Head of caudate nucleus (tissue), 42 donors: Measurements from ENCODE around the gene NFKBIE.

Experiments
- DNase-seq, 42 donors: peaks; one replicate each; pipeline versions ENCODE4 v3.0.0 to v3.0.0-alpha.2; 2020 to 2021; ENCODE audit warnings: mixed read lengths in 7 of 42
- intact Hi-C: fragments of 100-400 bp; cut with DNase I; formaldehyde crosslinking; loops from one replicate; pipeline ENCODE4 v1.15.0; 2022

Gene NFKBIE

GRCh38 chr6:44264154-44265006, 971 bp downstream of the NFKBIE start:
- peak in 9 of 42 donors; percentile 25 to 54 (median 39) for DNase-seq
- intact Hi-C loops: loop anchor here (5.0 kb wide), 2 partner anchors 48 to 73 kb away; partner anchors contain the start of gene AARS2

- DNase-seq: no peak
- intact Hi-C loops: no loop called here
These were observed 1.8 kb downstream of the NFKBIE start for GRCh38 chr6:44263354-44264100.

- no peak for DNase-seq
- intact Hi-C loops: no loop called here
These were observed 2.6 kb downstream of the NFKBIE start for GRCh38 chr6:44262467-44263353.

GRCh38 chr6:44261581-44261980, 3.8 kb downstream of the NFKBIE start:
- intact Hi-C loops: no loop called here

GRCh38 chr6:44260451-44261297, 4.7 kb downstream of the NFKBIE start:
- intact Hi-C loops: no loop called here

More at GRCh38 chr6:44261581-44261980, 3.8 kb downstream of the NFKBIE start:
- DNase-seq: no peak

GRCh38 chr6:44260011-44260410, 5.3 kb downstream of the NFKBIE start:
- no peak for DNase-seq
- intact Hi-C loops: no loop called here

More at GRCh38 chr6:44260451-44261297, 4.7 kb downstream of the NFKBIE start:
- no peak for DNase-seq

GRCh38 chr6:44258921-44259320, 6.4 kb downstream of the NFKBIE start:
- intact Hi-C loops: no loop called here
- DNase-seq: no peak

- DNase-seq: no peak
- intact Hi-C loops: no loop called here
These were observed 7.0 kb downstream of the NFKBIE start for GRCh38 chr6:44258325-44258863.

GRCh38 chr6:44257753-44258324, 7.5 kb downstream of the NFKBIE start:
- intact Hi-C loops: no loop called here
- DNase-seq: no peak

- peak; percentile 76 to 96 (median 91) for DNase-seq
- intact Hi-C loops: no loop called here
These were observed 8.2 kb downstream of the NFKBIE start, which contains the start of gene SLC35B2 for GRCh38 chr6:44257025-44257752. SLC35B2 (minus strand) TSS chr6:44257528; CDS start chr6:44257410, 118 bp downstream.

- DNase-seq: no peak
- intact Hi-C loops: no loop called here
These were observed 8.7 kb downstream of the NFKBIE start for GRCh38 chr6:44256775-44257024.

- no peak for DNase-seq
- intact Hi-C loops: no loop called here
These were observed 9.2 kb downstream of the NFKBIE start for GRCh38 chr6:44255871-44256774.

GRCh38 chr6:44255105-44255808, 10.1 kb downstream of the NFKBIE start:
- intact Hi-C loops: no loop called here
- no peak for DNase-seq

GRCh38 chr6:44254191-44255104, 10.9 kb downstream of the NFKBIE start:
- peak in 1 of 42 donors; percentile 61 for DNase-seq
- intact Hi-C loops: no loop called here
